ENCODE results near the gene HPS1. TPM values are rescaled to one million over a fixed set of nuclear protein-coding genes. Genes with fewer than 3 reads are reported as not detected.
A peak's percentile ranks its signal among the peaks of the same experiment; 100 is the strongest.

HPS1 gene
- 64.0 and 75.4 TPM in 2 replicates for total RNA-seq

GRCh38 chr10:98446661-98447221, at the start of gene HPS1:
Gene HPS1 (minus strand): TSS chr10:98446935. CDS start chr10:98443240, 3,695 bp downstream.
- TF ChIP-seq, protein P1, sequence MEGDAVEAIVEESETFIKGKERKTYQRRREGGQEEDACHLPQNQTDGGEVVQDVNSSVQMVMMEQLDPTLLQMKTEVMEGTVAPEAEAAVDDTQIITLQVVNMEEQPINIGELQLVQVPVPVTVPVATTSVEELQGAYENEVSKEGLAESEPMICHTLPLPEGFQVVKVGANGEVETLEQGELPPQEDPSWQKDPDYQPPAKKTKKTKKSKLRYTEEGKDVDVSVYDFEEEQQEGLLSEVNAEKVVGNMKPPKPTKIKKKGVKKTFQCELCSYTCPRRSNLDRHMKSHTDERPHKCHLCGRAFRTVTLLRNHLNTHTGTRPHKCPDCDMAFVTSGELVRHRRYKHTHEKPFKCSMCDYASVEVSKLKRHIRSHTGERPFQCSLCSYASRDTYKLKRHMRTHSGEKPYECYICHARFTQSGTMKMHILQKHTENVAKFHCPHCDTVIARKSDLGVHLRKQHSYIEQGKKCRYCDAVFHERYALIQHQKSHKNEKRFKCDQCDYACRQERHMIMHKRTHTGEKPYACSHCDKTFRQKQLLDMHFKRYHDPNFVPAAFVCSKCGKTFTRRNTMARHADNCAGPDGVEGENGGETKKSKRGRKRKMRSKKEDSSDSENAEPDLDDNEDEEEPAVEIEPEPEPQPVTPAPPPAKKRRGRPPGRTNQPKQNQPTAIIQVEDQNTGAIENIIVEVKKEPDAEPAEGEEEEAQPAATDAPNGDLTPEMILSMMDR (IDR thresholded peaks at IDR 0.05; ENCODE audit: insufficient read depth, low read length, poor library complexity, severe bottlenecking): no peak
- no peak for DNase-seq (ENCODE audit: low read depth)
- H3K4me3 ChIP-seq (ENCODE audit: low read depth, low read length): peak within 1 kb of the TSS; percentile 91
- H3K36me3 ChIP-seq (ENCODE audit: control insufficient read depth, insufficient read depth, low read length): peaks cover 2% of the 10 kb centered on the region
- no peaks in the 10 kb centered on the region for H3K27me3 ChIP-seq (ENCODE audit: control insufficient read depth, insufficient read depth, low read length)

DNA sequence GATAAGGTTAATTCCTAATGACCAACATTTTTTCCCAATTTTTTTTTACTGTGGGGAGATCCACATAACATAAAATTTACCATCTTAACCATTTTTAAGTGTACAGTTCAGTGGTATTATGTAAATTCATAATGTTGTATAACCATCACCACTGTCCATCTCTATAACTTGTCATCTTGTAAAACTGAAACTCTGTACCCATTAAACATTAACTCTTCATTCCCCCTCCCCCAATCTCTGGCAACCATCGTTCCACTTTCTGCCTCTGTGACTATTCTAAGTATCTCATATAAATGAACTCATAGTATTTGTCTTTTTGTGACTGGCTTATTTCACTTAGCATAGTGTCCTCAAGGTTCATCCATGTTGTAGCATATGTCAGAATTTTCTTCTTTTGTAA, 46.0 kb upstream of the HPS1 start:
- H3K36me3 ChIP-seq (ENCODE audit: control insufficient read depth, insufficient read depth, low read length): no peaks in the 10 kb centered on the region
- H3K27me3 ChIP-seq (ENCODE audit: control insufficient read depth, insufficient read depth, low read length): no peaks in the 10 kb centered on the region
- DNase-seq (ENCODE audit: low read depth): no peak
- TF ChIP-seq, protein P1 (IDR thresholded peaks at IDR 0.05; ENCODE audit: insufficient read depth, low read length, poor library complexity, severe bottlenecking): no peak
- no peak overlapping the region for H3K4me3 ChIP-seq (ENCODE audit: low read depth, low read length)

GRCh38 chr10:98489561-98490481, 43.1 kb upstream of the HPS1 start:
- H3K36me3 ChIP-seq (ENCODE audit: control insufficient read depth, insufficient read depth, low read length): no peaks in the 10 kb centered on the region
- TF ChIP-seq, protein P1 (IDR thresholded peaks at IDR 0.05; ENCODE audit: insufficient read depth, low read length, poor library complexity, severe bottlenecking): no peak
- no peak for DNase-seq (ENCODE audit: low read depth)
- H3K27me3 ChIP-seq (ENCODE audit: control insufficient read depth, insufficient read depth, low read length): no peaks in the 10 kb centered on the region
- no peak overlapping the region for H3K4me3 ChIP-seq (ENCODE audit: low read depth, low read length)

- Histone ChIP-seq H3K4me3 (ENCODE audit: low read depth, low read length) (no peak overlapping the region), H3K27me3 (ENCODE audit: control insufficient read depth, insufficient read depth, low read length) (no peaks in the 10 kb centered on the region), H3K36me3 (ENCODE audit: control insufficient read depth, insufficient read depth, low read length) (no peaks in the 10 kb centered on the region)
- TF ChIP-seq, protein P1 (IDR thresholded peaks at IDR 0.05; ENCODE audit: insufficient read depth, low read length, poor library complexity, severe bottlenecking): no peak
- DNase-seq (ENCODE audit: low read depth): no peak
Observed at GRCh38 chr10:98488669-98489430, 42.1 kb upstream of the HPS1 start.

DNA sequence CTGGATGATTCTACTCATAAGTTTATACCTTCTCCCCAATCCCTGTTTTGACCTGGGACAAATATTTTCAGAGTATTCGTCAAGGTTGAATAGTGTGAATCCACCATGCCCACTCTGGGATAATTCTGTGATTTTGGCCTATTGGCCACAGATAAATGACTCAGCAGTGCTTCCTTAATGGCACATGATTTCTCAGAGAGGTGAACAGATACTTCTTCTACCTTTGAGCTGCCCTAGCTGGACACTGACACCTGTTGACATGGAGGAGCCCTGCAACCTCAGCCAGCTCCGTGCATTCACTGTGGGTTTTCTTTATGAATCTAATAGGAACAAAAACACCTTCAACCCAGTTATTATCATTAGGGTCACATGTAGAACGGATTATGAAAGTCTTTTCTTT, 40.9 kb upstream of the HPS1 start:
- TF ChIP-seq, protein P1 (IDR thresholded peaks at IDR 0.05; ENCODE audit: insufficient read depth, low read length, poor library complexity, severe bottlenecking): no peak
- H3K27me3 ChIP-seq (ENCODE audit: control insufficient read depth, insufficient read depth, low read length): no peaks in the 10 kb centered on the region
- no peak for DNase-seq (ENCODE audit: low read depth)
- H3K36me3 ChIP-seq (ENCODE audit: control insufficient read depth, insufficient read depth, low read length): no peaks in the 10 kb centered on the region
- no peak overlapping the region for H3K4me3 ChIP-seq (ENCODE audit: low read depth, low read length)
